Measurements from ENCODE around the gene TMEM130. TPM values are rescaled to one million over a fixed set of nuclear protein-coding genes. Genes with fewer than 3 reads are reported as not detected.

Gene TMEM130
- total and polyA plus RNA-seq, 9 donors, result 0.12 to 1.6 (median 0.73) TPM

GRCh38 chr7:98884416-98884815, 14.6 kb upstream of the TMEM130 start:
- intact Hi-C loops (cut with DNase I), result no loop called here
- DNase-seq, result no peak
- 83 to 87% (median 86%) methylated on average over 4 of the region's 4 CpGs for WGBS, 3 donors
- TF ChIP-seq EP300 (IDR thresholded peaks at IDR 0.05) (no peak), CTCF (IDR thresholded peaks at IDR 0.05) (no peak), POLR2A (IDR thresholded peaks at IDR 0.05) (no peak)
- no peak overlapping the region for H3K27ac ChIP-seq
- no peaks in the 10 kb centered on the region for H3K9me3 ChIP-seq
- H3K36me3 ChIP-seq, result no peaks in the 10 kb centered on the region
- peaks cover 6% of the 10 kb centered on the region for H3K4me1 ChIP-seq (ENCODE audit: insufficient read depth)
- no peak overlapping the region for H3K4me3 ChIP-seq
- no peaks in the 10 kb centered on the region for H3K27me3 ChIP-seq

- H3K36me3 ChIP-seq, result no peaks in the 10 kb centered on the region
- H3K9me3 ChIP-seq, result no peaks in the 10 kb centered on the region
- 81 to 82% (median 82%) methylated on average over 9 of the region's 9 CpGs for whole genome bisulfite sequencing, 3 donors
- intact Hi-C loops (cut with DNase I), result no loop called here
- peaks cover 11% of the 10 kb centered on the region for H3K4me1 ChIP-seq (ENCODE audit: insufficient read depth)
- H3K27ac ChIP-seq, result no peak overlapping the region
- TF ChIP-seq EP300 (IDR thresholded peaks at IDR 0.05), result no peak
- TF ChIP-seq CTCF (IDR thresholded peaks at IDR 0.05), result no peak
- no peak for TF ChIP-seq POLR2A (IDR thresholded peaks at IDR 0.05)
- no peak for DNase-seq
- H3K4me3 ChIP-seq, result no peak overlapping the region
- no peaks in the 10 kb centered on the region for H3K27me3 ChIP-seq
These were observed 11.9 kb upstream of the TMEM130 start for GRCh38 chr7:98881561-98882315.

GRCh38 chr7:98880485-98880884, 10.7 kb upstream of the TMEM130 start:
- H3K36me3 ChIP-seq, result no peaks in the 10 kb centered on the region
- TF ChIP-seq POLR2A (IDR thresholded peaks at IDR 0.05) (no peak), EP300 (IDR thresholded peaks at IDR 0.05) (no peak), CTCF (IDR thresholded peaks at IDR 0.05) (no peak)
- intact Hi-C loops (cut with DNase I), result no loop called here
- H3K27ac ChIP-seq, result no peak overlapping the region
- no peak overlapping the region for H3K4me3 ChIP-seq
- H3K27me3 ChIP-seq, result no peaks in the 10 kb centered on the region
- DNase-seq, result no peak
- H3K4me1 ChIP-seq (ENCODE audit: insufficient read depth), result peaks cover 11% of the 10 kb centered on the region
- no peaks in the 10 kb centered on the region for H3K9me3 ChIP-seq
- WGBS, 3 donors, result 92 to 95% (median 93%) methylated on average over 8 of the region's 8 CpGs

- no peaks in the 10 kb centered on the region for H3K36me3 ChIP-seq
- H3K4me1 ChIP-seq (ENCODE audit: insufficient read depth), result peaks cover 11% of the 10 kb centered on the region
- H3K27me3 ChIP-seq, result no peaks in the 10 kb centered on the region
- TF ChIP-seq CTCF (IDR thresholded peaks at IDR 0.05), result no peak
- no peak for TF ChIP-seq EP300 (IDR thresholded peaks at IDR 0.05)
- TF ChIP-seq POLR2A (IDR thresholded peaks at IDR 0.05), result no peak
- no peak overlapping the region for H3K27ac ChIP-seq
- H3K4me3 ChIP-seq, result peak overlapping the region; percentile 95
- WGBS, 3 donors, result 64 to 68% (median 66%) methylated on average over 9 of the region's 9 CpGs
- no peaks in the 10 kb centered on the region for H3K9me3 ChIP-seq
- intact Hi-C loops (cut with DNase I), result no loop called here
- DNase-seq, result no peak
These were observed 10.1 kb upstream of the TMEM130 start for GRCh38 chr7:98879979-98880315.
